Stimulated activated CD4-positive, alpha-beta T cell treated with anti-CD3 and anti-CD28 coated beads, Interleukin-2, amount 100 ng/mL, for 48 hours (primary cell): ENCODE results near the gene WDR45B.

Experiments used
- DNase-seq, 2 donors: peaks; one replicate each; pipeline ENCODE4 v3.0.0-alpha.2; 2020

Gene WDR45B

GRCh38 chr17:82619641-82620040, 28.6 kb downstream of the WDR45B start:
- no peak for DNase-seq

DNA sequence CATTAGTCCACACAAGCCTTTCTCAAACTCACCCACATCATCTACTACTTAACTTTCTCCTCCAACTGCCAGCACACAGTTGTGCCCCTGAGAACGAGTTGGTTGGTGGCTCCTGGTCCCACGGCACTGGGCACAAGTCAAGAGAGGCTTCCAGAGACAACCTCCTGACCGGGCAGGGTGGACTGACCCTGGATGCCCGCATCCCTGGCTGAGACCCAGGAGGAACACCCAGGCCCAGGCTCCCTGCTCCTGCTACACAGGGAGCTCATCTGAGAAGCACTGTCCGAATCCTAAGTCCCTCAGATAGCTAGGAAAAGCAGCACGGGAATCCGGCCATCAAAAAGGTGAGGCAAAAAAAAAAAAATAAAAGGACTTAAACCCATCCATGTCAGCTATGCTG, 29.0 kb downstream of the WDR45B start:
- no peak for DNase-seq

DNA sequence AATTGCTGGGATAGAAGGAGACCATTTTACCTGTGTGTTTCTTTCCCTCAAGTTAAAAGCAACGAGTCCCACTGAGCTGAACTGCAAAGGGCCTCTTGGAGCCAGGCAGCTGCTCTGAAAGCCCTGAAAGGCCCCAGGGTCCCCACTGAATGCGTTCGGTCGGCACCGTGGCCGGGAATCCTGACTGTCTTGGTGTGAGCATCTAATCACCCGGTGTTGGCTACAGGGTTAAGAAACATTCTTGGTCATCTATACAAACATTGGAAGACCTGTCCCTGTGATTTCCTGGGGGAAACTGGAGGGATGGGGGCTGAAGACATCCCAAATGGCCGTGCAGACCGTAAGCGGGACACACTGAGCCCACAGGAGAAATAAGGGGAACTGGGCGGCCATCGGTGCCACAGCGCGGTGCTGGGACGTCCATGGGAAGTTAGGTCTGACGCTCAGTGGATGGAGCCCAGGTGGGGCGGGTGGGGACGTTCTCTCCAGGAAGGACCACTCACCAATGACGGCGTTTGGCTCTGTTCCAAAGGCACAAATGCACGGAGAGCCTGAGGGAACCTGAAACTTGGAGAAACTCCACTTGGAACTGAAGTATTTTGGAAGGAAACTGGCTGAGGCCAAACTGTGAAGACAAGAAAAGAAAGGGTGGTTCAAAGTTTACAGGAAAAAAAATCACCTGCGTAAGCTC, 32.1 kb downstream of the WDR45B start:
- DNase-seq, result no peak

DNA sequence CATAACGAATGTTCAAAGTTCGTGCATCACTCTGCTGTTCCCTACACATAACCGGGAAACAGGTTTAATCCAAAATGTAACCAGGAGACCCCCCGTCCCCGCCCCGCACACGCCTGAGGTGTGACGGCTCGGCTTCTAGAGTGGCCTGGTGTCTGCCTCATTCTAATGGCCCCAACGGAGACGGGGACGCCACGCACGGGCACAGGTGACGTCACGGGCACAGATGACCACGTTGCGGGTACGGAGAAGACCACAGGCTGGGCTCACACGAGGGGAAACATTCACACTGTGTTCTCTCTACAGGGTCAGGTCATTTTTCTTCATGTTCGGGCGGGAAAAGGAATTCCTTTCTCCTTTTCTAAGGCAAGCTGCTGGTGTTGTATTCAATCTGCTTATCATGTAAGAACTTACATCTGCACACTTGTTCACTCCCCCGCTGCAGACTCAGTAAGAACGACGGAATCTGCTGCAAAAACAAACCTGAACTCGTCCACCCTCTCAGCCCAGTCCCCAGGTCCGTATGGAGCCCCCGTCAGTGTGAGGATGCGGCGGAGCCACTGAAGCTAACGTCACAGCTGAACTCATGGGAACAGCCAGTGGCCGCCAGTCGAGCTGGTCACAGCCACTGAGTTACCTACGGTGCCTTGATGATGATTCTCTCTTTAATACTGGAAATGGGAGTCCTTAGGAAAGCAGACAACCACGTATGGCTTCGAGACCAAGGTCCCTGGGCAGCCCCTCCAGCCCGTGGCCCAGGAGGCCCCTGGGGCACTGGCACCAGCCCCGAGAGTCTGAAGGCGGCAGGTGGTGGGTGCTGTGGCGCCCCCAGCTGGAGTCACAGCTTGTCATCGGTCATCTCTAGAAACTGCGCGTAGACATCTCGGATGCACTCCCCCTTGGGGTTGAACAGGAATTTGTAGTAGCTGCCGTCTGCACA, 32.9 kb downstream of the WDR45B start:
- DNase-seq, result no peak

- no peak for DNase-seq
Measured at GRCh38 chr17:82614095-82614631, 34.1 kb downstream of the WDR45B start.

DNA sequence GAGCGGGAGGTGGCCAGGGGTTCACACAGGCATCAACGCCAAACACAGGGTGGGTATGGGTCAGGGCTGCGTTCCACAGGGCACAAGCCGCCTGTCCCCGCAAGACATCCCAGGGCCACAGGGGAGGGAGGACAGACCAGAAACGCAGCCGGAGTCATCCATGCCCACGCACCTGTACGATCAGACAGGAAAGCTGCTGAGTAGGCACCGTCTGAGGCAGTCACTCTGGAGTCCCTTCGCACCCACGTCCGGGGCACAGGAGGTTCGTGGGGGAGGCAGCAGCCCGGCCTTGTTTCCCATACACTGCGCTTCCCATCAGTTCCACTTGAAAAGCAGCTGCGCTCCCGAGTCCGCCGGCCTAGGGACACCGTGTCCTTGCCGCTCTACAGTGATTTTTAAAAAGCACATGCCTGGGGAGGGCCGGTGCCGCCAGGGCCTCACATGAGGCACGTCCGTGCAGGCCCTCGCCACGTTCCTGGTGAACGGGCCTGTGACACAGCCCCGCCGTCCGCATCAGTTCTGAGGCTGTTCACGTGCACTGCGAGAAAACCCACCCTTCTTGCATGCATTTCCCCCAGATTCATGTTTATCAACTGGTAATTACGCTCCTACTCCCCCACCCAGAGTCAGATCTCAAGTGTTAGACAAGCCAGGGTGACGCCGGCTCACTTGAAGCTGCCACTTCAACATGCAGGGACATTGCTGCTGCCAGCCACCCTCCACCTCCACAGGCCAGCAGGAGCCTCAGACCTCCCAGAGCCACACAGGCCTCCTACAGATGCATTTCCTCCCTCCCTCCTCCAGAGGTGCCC, 34.8 kb downstream of the WDR45B start:
- DNase-seq, result no peak

DNA sequence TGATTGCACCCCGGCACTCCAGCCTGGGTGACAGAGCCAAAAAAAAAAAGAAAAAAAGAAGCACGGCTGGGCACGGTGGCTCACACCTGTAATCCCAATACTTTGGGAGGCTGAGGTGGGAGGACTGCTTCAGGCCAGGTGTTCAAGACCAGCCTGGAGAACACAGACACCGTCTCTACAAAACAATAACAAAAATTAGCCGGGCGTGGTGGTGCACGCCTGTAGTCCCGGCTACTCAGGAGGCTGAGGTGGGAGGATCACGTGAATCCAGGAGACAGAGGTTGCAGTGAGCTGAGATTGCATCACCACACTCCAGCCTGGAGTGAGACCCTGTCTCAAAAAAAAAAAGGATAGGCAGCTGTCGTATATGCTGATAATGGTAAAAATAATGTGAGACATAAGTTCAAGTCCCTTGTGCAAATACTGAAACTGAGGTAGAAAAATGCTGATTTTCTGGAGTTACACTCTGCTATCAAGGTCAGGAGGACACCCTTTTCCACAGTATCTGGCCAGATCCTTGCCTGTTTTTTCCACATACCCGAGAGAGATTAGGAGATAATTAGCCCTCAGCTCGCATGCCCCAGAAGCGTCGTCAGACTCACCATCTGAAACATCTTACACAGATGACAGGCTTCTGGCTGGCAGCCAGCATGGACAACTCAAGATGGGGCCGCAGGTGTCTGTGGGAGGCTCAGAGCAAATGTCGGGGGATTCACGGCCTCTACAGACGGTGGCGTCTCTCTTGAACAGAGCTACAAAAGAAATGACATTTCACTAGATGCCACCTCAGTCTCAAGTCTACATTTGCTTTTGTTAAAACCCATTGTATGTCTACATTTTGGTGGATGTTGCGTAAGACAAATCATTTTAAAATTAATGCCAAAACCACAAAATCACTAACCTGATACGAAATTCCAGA, 36.8 kb downstream of the WDR45B start:
- no peak for DNase-seq

- DNase-seq, result no peak
Measured at GRCh38 chr17:82609655-82610054, 38.6 kb downstream of the WDR45B start.

DNA sequence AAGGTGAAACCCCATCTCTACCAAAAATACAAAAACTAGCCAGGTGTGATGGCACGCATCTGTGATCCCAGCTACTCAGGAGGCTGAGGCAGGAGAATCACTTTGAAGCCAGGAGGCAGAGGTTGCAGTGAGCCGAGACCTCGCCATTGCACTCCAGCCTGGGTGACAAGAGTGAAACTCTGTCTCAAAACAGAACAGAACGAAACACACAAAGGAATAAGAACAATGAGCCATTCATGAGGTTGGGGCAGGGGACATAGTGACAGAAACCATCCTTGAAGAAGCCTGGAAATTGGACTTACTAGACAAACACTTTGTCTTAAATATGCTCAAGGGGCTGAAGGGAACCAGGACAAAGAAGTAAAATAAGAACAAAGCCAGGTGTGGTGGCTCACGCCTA, 39.4 kb downstream of the WDR45B start:
- DNase-seq, result no peak

DNA sequence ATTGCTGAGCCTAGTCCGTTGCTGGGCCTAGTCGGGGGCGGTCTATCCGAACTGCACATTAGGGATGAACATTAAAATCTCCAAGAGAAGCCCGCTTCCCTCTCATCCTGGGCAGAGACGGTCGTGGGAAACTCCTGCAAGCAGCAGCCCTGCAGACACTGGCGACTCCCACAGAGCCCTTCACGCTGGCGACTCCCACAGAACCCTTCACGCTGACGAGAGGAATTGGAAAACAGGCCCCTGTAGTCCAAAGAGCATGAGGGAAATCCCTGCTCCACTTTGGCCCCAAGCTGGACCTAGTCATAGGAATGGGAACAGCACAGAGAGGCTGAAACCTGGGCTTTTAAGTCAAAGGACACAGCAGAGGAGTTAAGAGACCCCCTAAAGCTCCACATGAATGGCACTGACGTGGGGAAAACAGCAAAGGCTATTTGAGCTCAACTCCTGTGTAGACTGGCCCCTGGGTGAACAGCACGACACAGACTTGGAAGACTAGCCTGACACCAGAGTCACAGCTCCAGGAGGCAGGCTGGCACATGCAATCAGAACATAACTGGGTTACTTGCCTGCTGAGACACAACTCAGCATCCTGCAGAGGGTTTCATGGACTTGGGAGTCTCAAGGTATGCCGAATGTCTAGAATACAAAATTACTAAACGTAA, 42.2 kb downstream of the WDR45B start:
- DNase-seq, result no peak

- no peak for DNase-seq
Measured at GRCh38 chr17:82604532-82604931, 43.7 kb downstream of the WDR45B start.

DNA sequence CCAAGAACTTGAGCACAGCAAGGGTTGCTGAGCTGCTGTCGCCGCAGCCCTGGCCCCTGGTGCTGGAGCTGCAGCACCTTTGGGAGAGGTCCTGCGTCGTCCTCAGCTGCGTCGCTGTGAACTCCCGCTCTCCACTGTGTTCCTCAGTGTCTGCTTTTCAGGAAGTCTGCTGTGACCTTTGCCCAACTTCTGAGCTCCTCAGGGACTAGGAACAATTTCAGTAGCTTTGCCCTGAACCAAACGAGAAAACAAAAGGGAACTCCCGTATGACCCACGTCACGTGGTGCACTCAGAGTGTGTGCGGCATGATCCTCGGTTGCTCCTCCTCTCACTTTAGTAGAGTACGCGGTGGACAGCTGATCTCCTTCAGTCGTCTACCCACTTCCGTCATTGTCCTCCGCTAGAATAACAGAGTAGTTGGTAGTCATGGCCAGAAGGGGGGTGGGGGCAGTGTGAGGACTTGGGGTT, 44.2 kb downstream of the WDR45B start:
- DNase-seq, result no peak

DNA sequence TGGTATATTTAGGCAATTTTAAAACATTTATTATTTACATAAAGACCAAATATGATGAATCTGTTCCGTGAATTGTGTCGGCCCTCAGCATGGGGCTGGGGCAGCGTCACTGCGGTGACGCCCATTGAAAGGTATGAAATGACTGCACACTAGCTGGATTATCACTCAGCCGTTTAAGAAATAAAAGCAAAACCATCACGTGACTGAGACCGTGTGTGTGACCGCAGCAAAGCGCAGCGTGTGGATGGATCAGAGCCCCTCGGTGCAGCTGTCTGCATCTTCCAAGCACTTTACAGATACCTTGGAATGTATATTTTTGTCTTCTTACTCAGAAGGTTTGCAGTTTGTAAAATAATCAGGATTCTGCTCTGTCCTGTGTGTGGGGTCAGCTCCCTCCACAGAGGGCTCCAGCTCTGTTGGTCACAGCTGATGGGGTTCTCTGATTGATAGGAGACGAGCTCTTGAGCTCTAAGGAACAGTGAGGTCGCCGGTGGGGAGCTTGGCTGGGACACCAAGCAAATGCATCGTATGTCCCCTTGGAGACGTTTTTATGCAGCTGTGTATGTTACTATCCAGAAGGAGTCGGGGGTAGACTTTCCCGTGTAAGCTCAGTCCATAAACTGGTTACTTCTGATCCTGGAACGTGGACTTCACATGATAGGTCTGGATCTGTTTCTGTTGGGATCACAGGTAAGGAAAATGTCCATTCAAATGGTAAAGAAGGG, 45.1 kb downstream of the WDR45B start:
- no peak for DNase-seq

DNA sequence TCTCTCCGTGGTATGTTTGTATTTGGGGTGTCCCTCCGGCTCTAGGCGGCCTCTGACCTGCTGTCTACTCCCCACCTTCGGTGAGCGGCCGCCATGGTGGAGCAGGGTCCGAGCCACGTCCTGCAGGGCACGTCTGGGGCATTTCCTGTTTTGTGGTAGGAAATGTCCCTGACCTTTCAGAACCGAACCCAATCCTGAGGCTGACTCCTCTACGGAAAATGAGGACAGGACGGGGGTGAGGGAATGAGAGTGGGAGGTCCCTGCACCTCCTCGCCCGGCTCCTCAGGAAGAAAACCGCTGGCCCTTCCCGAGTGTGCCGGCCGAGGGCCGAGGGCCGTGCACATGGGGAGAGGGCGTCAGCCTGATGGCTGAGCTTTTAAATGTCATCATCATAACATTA, 45.8 kb downstream of the WDR45B start:
- no peak for DNase-seq

DNA sequence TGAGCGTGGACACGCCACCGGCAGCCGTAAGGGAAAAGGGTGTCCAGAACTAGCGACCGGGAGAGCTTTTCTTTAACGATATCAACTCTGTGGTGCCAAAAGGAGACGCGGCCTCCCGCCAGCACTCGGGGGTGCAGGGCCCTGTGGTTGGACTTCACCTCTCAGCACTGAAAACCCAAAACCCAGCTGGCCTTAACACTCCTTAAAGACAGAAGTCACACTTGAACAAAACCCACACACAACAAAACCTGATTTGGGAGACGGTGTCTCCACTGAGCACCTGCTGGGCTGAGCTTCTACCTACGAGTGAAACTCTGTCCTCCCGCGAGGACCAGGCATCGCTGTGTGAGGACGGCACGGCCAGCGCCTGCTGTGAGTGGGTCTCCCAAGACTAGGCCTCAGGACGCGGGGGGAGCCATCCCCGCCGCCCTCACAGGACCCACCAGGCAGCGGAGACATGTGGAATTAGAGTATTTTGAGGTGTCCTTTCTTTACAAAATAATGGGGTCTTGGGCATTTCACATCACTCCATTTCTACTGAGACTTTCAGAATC, 46.7 kb downstream of the WDR45B start:
- DNase-seq, result no peak

DNA sequence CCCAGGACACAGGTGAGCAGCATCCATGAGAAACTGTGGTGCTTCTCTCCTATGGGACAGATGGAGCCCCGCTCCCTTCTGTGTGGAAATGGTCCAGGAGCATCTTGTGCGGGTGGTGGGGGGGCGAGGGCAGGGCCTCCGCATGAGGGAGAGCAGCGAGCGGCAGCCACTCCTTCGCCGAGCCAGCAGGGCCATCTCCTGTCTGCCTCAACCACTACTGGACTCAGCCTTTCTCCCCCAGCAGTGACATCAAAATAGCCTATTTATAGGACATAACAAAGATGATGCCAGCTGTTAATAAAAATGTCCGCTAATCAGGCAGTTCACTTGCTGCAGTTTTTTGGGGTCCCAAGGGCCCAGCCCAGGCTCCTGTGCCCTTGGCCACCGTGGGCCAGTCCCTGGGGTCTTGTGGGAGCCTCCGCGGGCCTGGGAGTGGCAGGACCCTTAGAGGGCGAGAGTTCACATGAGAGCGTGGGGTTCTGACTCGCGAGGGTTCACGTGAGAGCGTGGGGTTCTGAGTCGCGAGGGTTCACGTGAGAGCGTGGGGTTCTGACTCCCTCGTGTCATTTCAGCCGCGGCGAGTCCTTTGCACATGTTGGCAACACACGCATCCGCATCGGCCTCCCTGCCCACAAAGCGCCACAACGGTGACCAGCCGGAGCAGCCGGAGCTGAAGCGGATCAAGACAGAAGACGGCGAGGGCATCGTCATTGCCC, 47.4 kb downstream of the WDR45B start:
- no peak for DNase-seq

GRCh38 chr17:82599674-82600661, 48.3 kb downstream of the WDR45B start:
- DNase-seq, result no peak
